OCI-M2 (cell line): Measurements from ENCODE around the gene POLR1A.

Source experiments
- DNase-seq: peaks from one replicate; lab custom pipeline; 2025; ENCODE audit not compliant: unreplicated experiment; lab: John Stamatoyannopoulos, UW

Gene POLR1A

DNA sequence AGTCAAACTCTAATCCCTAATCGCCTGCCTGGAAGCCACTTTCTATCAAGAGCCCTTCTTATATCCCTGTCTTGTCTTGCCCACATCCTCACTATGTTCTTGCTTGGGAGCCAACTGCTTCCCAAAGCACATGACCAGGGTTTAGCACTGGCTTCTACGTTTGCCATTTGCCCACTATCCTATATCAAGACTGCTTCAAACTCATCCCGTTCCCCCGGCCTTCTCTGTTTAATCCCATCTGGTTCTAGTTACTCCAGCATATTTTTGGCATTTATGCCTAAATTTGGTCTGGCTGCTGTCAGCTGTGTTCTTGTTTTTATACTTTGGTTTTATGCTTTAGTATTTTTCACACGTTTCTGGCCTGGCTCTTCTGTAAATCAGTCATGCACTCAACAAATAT is 40.2 kb downstream of the POLR1A start:
- no peak for DNase-seq

GRCh38 chr2:86064006-86064405 is 41.7 kb downstream of the POLR1A start:
- DNase-seq, result no peak

DNA sequence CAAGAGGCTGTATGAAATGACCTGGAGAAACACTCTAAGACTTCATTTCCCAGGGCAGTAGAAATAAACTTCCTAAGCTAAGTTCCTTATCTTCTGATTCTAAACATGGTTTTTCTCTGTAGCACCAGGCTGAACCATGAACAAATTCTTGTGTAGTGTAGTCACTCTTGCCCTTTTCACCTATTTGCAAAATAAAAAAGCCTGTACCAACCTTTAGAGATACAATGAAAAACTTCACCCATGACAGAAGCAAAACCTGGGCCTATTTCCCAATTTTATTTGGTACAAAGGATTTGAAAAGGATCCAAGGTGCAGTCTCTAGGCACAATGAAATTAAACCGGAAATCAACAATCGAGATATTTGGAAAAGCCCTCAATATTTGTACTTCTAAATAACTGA is 43.6 kb downstream of the POLR1A start:
- DNase-seq, result no peak

DNA sequence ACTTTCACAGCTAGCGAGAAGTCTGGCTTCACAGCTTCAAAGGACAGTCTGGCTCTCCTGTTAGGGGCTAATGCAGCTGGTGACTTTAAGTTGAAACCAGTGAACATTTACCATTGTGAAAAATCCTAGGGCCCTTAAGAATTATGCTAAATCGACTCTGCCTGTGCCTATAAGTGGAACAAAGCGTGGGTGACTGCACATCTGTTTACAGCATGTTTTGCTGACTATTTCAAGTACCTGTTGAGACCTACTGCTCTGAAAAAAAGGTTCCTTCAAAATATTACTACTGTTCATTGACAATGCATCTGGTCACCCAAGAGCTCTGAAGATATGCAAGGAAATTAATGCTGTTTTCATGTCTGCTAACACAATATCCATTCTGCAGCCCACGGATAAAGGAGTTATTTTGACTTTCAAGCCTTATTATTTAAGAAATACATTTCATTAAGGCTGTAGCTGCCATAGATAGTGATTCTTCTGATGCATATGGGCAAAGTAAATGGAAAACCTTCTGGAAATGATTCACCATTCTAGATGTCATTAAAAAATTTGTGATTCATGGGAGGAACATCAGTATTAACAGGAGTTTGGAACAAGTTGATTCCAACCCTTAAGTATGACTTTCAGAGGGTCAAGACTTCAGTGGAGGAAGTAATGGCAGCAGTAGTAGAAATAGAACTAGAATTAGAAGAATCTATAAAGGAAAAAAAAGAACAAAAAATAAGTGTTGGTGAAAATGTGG is 48.9 kb downstream of the POLR1A start:
- DNase-seq, result no peak

GRCh38 chr2:86055314-86055713 is 50.4 kb downstream of the POLR1A start:
- no peak for DNase-seq

DNA sequence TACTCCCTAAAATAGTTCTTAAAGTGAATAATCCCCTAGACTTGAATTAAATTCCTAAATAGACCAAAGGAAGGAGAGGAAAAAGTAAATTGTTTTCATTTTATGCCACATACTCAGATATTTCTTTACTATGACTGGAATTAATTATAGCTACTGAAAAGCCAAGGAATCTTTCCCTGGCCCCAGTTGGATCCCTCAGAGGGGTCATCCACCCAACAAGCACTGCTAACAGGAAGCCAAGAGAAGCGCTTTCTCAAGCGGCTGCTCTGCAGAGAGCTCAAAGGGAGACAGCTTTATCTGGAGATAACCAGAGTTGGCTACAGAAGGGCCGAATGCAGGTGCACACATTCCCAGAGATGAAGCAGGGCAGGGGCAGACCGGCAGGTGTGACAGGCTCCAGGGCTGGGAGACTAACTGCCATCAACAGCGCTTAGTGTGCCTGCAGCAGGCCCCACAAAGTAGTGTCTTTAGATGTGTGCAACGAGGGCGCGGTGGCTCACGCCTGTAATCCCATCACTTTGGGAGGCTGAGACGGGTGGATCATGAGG is 51.1 kb downstream of the POLR1A start:
- no peak for DNase-seq

- DNase-seq, result no peak
These were observed 52.5 kb downstream of the POLR1A start for GRCh38 chr2:86053166-86053565.

- DNase-seq, result no peak
These were observed 53.0 kb downstream of the POLR1A start for GRCh38 chr2:86052676-86053075.

DNA sequence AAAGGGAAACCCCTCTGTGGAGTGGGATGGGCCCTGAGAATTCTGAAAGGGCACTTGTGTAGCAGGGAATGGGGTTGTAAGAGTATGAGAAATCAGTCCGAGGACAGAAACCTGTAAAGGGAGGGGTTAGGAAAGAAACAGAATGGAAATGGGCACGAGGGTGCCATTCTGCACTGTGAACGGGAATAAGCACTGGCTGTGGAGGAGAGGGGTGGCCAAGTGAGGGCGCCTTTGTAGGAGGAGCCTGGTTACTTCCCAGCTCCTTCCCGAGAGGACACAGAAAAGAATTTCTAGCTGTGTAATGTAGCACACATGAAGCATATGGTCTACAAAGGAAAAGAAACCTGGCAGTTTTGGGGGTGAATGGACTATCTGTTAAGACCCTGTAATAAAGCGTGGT is 53.4 kb downstream of the POLR1A start:
- no peak for DNase-seq

GRCh38 chr2:86050301-86050700 is 55.4 kb downstream of the POLR1A start:
- DNase-seq, result no peak

- DNase-seq, result no peak
These were observed 56.2 kb downstream of the POLR1A start for GRCh38 chr2:86049529-86049928.

- DNase-seq, result no peak
These were observed 56.8 kb downstream of the POLR1A start for GRCh38 chr2:86048888-86049287.

DNA sequence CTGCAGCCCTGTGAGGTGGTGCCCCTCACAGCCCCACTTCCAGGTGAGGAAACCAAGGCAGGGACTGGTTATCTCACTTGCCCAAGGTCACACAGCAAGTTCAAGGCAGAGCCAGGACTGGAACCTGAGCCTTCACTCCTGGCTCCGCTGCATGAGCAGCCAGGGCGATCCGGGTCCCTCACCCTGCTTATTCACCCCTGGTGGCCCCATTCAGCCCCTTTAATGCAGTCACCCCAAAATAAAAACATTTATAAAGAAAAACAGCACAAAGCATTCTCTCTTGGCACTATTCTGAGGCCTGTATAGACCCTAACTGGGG is 57.3 kb downstream of the POLR1A start:
- DNase-seq, result no peak

GRCh38 chr2:86047575-86048382 is 57.9 kb downstream of the POLR1A start:
- no peak for DNase-seq

DNA sequence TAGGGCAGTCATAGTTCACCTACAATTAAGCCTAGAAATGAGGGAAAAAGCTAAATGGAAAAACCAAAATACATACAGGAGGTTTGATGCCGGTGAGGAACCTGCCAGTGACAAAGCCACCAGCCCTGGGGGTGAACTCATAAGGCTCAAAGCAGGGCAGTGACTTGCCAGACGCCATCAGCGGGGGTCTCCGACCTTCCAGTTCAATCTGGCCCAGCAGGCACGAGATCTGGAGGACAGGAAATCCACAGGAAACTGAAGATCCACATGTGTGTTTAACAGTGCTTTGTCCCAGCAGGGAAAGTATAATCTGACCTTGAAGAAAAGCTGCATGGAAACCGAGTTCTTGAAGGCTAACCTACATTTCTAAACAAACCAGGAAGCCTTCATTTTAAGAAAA is 60.1 kb downstream of the POLR1A start:
- no peak for DNase-seq

GRCh38 chr2:86044614-86045013 is 61.1 kb downstream of the POLR1A start:
- DNase-seq, result no peak

GRCh38 chr2:86044045-86044444 is 61.6 kb downstream of the POLR1A start:
- DNase-seq, result no peak

DNA sequence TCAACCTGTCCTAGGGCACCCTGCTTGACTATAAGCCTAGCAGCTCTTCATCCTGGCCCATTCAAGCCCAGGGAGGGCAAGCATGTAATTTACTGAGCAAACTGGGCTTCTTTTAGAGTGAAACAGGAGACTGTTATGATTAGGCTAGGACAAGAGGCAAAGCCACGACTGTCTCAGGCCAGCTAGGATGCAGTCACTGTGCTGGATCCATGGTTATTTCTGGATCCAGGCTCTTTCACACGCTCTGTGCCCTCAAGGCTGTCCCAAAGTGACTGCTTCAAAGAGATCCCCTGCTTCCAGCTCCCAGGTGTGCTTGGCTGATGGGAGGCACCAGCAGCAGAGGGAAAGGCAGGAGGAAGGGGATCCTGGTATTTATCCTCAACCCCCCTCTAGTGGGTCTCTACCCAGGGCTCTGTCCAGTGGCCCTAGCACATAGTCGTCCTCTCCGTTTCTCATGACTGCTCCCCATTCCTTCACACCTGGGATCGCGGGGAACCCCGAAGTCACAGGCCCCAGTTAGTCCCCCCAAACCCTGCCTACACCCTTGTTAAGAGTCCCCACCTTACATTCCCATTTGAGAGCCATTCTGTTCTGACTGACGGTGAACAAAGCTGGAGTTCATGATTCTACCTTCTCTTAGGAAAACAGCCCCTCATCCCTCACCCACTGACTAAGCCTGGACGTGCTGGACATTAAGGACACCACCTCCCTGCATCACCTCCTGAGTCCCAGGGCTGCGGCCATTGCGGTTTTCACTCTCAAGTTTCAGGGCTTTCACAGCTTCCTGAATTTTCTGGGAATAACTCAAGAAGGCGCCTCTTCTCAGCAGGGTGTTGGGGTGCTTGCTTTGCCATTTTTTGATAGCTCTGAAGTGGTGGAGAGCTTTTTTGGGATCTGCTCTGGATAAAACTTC is 63.2 kb downstream of the POLR1A start:
- DNase-seq, result no peak

GRCh38 chr2:86039963-86040655 is 65.6 kb downstream of the POLR1A start:
- no peak for DNase-seq

DNA sequence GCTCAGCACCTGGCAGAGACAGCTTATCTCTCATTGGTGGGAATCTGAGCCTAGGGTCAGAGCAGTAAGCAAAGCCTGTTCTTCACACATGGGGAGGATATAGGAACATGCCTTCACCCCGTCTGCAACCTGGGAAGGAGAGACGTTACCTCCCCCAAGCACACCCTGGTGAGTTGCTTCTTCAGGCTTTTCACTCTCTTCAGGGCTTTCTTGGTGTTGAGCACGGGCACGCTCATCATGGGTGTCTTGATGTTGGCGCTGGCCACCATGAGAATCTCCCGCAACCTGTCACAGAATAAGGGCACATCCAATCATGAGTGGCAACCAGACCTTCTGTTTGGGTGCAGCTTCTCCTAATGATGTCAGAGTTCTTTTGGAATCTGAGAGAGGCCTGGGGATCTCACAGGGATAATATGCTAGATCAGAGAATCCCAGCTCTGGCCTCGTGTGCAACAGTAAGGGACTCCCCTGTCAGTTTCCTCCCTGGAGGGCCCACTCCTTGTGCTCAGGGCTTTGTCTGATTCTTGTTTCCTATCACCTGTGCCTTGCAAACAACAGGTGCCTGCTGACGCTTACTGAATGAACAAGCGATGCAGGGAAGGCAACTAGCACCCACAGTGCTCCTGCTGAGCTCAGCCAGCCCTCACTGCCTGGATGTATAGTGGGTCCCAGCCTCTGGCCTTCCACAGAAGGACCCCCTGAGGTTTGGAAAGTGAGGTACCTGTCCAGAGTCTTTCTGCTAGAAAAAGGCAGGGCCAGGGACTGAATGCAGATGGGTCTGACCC is 66.3 kb downstream of the POLR1A start:
- DNase-seq, result no peak
